ENCODE data around the gene PNISR. TPM values are rescaled to one million over a fixed set of nuclear protein-coding genes. Genes with fewer than 3 reads are reported as not detected.
"Not testable (repeated sequence)": the region's sequence is repeated elsewhere in the genome, so short reads cannot be mapped to it uniquely, and the experiment has no call there.

Gene PNISR, protein sequence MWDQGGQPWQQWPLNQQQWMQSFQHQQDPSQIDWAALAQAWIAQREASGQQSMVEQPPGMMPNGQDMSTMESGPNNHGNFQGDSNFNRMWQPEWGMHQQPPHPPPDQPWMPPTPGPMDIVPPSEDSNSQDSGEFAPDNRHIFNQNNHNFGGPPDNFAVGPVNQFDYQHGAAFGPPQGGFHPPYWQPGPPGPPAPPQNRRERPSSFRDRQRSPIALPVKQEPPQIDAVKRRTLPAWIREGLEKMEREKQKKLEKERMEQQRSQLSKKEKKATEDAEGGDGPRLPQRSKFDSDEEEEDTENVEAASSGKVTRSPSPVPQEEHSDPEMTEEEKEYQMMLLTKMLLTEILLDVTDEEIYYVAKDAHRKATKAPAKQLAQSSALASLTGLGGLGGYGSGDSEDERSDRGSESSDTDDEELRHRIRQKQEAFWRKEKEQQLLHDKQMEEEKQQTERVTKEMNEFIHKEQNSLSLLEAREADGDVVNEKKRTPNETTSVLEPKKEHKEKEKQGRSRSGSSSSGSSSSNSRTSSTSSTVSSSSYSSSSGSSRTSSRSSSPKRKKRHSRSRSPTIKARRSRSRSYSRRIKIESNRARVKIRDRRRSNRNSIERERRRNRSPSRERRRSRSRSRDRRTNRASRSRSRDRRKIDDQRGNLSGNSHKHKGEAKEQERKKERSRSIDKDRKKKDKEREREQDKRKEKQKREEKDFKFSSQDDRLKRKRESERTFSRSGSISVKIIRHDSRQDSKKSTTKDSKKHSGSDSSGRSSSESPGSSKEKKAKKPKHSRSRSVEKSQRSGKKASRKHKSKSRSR
- 42.5 and 55.9 TPM in 2 replicates for total RNA-seq (2014; rRNA removed)
- polyA plus RNA-seq (2012): 15.0 TPM

DNA sequence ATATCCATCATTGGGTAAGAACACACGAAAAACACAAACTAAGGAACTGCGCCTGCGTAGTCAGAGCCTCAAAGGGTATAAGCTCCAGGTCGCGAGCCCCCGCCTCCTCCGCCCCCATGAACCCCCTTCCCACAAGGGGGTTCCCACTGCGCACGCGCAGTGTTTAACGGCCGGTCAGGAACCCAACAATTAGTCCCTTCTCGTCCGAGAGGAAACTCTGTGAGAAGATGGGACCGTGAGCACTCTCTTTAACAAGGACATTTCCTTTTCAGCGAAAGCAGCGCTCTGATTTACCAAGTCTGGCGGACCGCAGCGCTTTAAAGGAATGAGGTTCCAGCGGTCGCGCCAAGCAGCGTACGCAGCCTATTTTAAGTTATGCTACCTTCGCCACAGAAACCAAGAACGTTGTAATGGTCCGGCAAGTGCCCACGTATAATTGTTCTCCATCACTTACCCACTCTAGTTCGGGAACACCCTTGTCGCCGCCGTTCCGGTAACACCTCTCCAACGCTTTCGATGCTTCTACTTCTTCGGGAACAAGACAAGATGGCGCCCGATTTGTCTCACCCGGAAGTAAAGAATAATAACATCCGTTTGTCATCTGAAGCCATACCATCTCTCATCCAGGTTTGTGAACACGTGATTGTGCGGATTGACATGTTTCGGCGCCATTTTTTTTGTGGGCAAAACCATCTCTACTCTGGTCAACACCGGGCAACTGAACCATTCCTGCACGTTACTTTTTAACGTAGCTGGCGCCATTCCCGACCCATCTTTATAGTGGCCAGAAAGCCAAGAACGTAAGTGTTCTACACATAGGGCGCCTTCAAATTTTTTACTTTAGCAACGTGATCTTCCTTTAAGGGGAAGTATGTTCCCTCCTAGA is at the start of gene PNISR:
Gene PNISR, minus strand, starts transcription at position 548 of the 886 bp plus-strand sequence. CDS start 10,649 bp downstream, outside the sequence.
- peak; percentile 99 for DNase-seq (ENCODE audit: low read depth)

DNA sequence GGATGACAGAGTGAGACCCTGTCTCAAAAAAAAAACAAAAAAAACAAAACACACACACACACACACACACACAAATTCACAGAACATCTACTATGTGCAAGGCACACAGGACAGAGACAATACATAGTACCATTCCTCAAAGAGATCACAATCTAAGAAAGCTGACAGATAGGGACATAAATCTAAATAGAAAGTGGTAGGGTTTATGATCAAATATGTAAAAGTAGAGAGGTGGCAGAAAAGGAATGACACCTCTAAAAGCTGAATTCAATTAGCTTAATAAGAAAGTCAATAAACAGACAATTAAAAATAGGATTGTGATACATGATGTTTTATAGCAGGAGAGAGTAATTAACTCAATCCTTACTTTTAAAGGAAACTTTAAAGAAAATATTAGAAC is 48.6 kb upstream of the PNISR start:
- DNase-seq (ENCODE audit: low read depth): no peak

DNA sequence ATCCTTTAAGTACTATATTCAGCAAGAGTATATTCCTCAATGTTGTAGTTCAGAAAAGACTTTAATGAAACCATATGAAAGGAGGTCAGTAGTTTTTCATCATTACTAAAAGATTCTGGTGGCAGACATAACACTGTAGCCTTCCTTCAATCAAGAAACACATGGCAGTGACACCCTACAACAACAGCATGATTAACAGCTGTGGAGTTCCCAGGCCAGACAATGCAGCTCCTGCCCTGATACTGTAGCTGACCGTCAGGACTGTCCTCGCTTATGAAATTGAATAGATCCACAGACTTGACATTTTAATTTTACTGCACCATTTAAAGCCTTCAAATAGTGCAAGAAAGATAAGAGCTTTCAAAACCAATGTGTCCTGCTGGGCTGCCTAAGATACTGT is 46.5 kb upstream of the PNISR start:
- DNase-seq (ENCODE audit: low read depth): no peak

DNA sequence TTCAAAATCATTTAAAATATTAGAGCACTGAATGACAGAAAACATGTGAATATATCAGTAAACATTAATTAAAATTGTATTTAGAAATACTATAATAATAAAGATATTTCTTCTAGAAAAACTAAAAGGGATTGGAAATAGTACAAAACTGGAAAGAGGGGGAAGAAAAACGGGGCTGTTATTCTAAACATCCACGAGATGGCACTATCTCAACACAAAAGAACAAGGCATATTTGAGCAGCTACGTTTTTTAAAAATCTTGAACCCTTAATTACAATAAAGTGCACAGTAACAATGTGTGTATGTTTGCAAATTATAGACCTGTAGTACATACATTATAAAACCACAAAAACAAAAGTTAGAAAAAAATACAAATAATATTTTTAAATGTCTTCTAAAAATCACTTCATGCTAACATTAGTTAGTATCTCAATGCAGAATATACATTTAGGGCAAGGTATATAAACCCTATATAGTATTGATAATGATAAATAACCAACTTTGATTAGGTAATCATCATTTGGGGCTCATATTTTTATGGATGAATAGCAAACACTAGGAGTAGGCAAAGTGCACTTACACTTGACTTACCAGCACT is 42.5 kb upstream of the PNISR start:
- DNase-seq (ENCODE audit: low read depth): peak; percentile 14

DNA sequence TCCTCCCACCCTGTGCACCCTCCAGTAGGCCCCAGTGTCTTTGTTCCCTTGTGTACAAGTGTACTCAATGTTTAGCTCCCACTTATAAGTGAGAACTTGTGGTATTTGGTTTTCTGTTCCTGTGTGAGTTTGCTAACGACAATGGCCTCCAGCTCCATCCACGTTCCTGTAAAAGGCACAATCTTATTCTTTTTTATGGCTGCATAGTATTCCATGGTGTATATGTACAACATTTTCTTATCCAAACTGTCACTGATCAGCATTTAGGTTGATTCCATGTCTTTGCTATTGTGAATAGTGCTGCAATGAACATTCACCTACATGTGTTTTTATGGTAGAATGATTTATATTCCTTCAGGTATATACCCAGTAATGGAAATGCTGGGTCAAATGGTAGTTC is 34.0 kb upstream of the PNISR start:
- not testable (repeated sequence) for DNase-seq (ENCODE audit: low read depth)

DNA sequence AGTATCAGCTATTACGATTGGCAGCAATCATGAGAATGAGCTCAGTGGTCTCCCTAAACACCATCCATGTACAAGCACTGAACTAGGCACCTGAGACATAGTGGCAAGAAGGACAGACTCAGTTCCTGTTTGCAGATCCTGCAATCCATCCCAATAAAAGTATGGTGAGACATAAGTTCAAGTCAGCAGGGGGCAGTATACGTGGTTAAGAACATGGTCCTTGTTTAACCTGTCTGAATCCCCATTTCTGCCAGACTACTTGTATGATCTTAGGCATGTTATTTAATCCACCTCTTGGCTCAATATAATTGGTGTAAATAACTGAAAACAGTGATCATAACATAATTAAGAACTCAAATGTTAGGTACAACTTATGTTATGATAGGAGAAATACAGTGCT is 33.2 kb upstream of the PNISR start:
- peak; percentile 26 for DNase-seq (ENCODE audit: low read depth)

DNA sequence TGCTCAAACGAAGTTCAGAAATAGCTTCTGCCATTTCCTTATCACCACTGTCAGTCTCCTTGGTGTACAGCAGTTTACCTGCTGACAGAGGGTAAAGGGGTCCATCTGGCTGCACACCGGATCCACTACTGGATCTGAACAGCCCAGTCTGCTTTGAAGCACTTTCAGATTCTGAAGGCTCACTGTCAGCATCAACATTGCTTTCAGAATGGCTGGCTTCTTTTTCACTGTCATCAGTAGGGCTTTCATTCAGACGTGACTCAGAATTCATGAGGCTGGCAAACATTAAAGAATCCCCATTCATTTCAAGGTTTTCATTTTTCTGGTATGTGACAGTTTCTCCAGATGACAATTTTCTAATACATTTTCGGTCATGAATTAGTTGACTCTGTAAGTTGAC is 21.0 kb upstream of the PNISR start:
- DNase-seq (ENCODE audit: low read depth): no peak

DNA sequence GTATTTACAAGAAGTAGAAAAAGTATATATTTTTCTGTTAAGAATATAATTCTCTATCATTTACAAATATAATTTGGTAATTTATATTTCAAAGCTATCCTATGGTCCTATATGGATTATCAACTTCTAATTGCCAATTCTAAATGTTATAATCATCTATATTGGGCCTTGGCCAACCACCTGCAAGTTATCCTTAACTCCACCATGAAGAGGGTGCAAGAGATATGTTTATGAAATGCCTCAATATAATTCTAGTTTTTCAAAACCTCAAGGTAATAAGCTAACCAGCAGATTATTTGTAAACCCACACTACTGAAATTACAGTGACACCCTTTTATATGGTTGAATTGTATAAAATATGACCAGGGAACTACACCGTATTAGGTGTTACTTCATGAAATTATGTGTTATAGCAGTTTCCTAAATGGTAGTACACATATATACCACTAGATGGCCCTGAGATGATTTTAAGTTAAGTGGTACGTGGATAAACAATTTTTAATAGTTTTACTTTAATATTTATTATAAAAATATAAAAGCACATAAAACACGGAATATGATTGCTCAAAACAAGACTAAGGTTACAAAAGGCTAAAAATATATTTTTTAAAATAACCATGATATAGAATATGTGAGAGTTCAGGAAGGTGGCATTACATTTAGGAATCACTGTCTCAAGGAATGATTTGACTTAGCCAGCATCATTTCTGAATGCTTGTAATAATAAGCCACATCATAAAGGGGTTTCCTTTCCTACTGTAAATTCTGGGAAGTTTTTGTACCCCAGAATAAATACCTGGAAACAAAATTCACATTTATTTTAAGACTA is 9.8 kb upstream of the PNISR start:
- DNase-seq (ENCODE audit: low read depth): peak; percentile 39

DNA sequence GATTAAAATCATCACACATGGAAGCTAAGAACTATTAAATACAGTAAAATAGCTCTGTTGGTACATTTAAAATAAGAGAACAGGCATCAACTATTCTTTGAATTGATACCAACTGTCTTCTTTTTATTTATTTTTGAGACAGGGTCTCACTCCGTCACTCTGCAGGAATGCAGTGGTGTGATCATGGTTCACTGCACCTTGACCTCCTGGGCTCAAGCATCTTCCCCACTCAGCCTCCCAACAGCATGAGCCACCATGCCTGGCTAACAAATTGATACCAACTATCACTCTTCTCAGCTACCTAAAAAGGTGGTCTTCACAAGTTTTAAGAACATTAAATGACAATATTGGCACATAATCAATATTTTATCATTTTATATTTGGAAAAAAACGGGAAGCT is 7.8 kb upstream of the PNISR start:
- DNase-seq (ENCODE audit: low read depth): no peak

DNA sequence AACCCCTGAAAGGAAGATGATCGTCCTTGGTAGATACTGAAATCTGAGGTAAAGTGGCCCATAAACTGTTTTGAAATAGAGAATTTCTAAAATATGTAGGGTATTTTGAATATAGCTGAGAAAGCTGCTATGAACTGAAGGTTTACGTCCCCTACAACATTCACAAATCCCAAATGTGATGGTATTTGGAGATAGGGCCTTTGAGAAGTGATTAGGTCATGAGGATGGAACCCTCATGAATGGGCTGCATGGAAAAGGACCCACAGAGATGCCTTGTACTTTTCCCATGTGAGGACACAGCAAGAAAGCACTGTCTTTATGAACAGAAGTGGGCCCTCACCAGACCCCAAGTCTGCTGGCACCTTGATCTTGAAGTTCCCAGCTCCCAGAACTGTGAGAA is 6.8 kb upstream of the PNISR start:
- no peak for DNase-seq (ENCODE audit: low read depth)

DNA sequence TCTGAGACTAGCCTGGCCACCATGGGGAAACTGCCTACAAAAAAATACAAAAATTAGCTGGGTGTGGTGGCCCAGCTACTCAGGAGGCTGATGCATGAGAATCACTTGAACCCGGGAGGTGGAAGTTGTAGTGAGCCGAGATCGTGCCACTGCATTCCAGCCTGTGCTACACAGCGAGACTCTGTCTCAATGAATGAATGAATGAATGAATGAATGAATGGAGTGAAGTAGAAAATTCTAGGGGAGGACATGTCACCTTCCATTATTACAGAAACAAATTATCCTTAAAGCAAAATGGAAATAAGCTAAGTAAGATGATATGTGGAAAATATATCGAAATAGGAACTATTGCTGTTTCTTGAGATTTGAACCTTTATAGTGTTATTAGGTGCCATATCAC is 2.9 kb upstream of the PNISR start:
- DNase-seq (ENCODE audit: low read depth): no peak

DNA sequence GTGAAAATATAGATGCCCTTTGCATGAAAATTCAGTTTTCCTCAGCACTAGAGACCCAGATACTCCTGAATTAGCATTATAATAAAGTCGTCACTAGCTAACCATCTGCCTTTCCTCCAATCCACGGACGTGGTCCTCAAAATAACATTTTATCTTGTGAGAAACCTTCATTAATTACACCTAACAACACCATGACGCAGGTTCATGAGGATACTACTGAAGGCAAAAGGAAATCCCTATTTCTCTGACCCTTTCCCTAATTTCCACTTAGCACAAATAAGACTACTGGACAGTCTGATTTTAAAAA is 1.3 kb upstream of the PNISR start:
- no peak for DNase-seq (ENCODE audit: low read depth)

DNA sequence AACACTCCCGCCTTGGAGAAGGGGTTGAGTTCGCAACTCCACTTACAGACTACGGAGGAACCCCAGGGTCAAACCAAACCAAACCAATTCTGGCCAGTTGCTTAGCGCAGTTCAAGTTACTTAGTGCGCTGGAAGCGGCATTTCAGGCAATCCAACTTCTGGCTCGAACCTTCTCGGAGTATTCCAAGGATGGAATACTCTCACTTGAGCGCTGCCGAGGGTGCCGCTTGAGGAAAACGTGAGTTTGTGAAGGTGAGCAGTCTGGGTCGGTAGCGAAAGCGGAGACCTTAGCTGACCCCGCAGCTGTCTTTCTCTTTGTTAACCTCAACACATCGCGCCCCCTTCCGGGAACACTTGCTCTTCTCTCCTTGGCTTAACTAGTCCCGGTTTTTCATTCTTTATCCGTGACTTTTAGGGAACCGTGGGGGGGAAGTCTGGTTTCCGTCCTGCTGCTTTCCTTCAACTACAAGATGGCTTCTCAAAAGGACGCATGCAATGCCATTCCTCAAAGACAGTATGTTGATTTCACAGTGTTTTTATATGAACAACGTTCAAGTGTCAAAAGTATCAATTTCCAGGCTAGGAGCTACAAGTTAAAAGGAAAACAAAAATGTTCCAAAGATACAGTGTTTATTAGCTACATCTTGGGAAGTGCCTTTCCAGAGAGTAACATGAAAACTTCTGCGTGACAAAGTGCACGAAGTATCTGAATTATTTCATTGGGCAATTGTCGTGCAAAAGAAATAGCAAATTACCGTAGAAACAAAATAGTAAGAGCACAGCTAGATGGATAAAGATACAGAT is 741 bp upstream of the PNISR start:
- DNase-seq (ENCODE audit: low read depth): peak; percentile 96

DNA sequence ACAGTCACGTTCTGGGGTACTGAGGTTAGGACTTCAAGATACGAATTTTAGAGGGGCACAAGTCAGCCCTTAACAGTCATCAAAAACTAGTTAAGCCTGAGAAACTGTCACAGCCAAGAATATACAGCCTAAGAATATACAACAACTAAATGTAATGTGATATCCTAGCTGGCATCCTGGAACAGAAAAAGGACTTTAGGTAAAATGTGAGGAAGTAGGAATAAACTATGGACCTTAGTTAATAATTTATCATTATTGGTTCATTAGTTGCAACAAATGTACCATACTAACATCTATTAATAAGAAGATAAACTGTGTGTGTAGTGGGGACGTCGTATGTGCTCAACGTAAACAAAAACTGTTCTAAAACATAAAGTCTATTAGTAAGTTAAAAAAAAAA is 1.1 kb downstream of the PNISR start:
- DNase-seq (ENCODE audit: low read depth): no peak

DNA sequence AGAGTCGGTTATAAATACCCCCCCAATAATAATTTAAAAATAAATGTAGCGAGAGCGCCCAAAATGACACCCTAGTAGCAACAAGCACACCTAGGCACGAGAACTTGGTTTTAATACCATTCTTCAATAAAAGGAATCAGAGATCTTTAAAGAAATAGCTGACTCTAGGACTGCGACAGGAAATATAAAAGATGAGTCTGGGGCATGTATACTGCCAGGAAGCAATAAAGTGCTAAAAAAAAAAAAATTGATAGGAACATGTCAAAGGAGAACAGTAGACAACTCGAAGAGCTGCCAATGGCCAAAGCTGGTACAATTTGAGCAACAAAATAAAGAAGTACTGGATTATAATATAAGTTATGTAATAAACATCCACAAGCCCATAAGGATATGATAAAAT is 2.2 kb downstream of the PNISR start:
- no peak for DNase-seq (ENCODE audit: low read depth)

DNA sequence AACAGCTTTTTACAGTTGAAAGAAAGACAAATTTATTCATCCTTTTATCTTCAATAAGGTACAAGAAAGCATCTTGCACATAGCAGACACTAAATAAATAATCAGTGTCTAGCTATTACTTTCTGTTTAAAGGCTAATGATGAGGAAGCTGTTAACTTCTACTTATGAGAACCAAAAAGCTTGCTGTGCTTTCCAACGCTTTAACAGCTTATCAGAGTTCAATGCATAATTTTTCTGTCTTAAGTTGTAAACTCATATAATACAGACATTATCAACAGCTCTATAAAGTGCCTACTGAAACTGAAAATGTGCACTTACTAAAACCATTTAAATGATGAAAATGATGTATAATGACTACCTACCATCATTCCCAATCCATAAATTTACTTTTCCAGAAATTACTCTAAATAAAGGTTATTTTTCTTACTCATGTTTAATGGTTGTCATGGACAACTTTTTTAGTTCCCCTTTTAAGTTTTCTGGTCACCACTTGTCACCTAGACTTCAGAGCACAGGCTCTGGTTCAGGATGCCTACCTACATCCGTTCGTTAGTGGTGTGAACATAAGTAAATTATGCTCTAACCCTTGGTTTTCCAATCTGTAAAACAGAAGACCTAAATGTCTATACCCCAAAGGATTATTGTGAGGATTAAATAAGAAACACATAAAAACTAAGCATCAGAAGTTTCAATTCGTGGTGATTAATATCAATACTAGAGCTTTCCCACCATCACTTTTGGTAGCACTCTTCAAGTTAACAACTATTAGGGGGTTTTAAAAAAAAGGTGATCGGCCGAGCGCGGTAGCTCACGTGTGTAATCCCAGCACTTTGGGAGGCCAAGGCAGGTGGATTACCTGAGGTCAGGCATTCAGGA is 8.0 kb downstream of the PNISR start:
- no peak for DNase-seq (ENCODE audit: low read depth)

DNA sequence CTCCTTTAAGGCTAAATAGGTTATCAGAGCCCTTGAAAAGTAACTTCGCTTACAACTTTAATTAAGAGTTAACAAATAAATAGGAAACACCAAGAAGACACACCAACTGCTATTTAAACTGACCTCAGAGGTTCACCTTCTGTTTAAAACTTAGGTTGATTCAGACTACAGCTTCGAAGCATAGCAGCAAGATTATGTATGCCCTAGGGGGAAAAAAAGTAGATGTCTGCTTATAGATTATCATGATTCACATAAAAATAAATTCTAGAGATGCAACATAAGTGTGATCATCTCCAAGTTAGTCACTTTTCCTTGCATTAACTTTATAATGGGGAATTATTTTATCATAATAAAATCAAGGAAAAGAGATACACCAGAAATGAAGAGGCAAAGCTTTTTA is 8.9 kb downstream of the PNISR start:
- DNase-seq (ENCODE audit: low read depth): no peak

DNA sequence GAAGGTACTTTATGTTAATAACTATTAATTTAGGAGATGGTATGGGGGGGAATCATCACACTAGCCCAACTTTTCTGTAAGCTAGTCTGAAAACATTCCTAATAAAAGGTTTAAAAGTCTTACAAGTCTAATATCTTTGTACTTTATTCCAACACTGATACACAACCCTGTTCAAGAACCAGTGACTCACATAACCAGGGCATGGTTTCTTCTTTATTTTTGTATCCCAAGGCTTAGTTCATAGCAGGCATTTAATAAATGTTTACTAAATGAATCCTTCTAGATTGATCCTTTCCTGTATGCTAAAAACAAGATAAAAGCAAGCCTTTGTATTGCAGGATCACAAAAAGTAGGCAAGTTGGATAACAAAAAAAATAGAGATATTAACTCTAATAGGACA is 9.7 kb downstream of the PNISR start:
- DNase-seq (ENCODE audit: low read depth): no peak

DNA sequence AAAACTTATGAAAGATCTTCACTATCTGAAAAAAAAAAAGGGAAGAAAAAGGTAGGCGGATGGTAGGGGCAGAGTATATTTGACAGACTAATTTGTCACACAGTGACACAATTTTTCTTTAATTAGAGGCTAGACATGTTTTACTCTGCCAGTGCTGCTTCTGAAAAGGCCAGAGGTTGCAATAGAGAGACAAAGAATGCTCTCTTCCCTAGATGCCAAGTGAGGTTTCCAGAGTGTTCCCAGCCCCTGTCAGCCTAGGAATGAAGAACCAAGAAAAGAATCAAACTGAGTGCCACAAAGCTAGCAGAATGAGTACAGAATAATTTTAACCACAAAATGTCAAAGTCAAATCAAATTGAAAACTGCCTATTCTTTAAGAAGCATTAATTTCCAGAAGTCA is 13.0 kb downstream of the PNISR start:
- DNase-seq (ENCODE audit: low read depth): no peak

Measured in LHCN-M2 (cell line).